C4-2B (cell line): Measurements from ENCODE around the gene PIH1D1.

Experiments used
- CTCF ChIP-seq: fragments of 450-650 bp; conservative IDR thresholded peaks from 2 replicates; pipeline ENCODE4 v1.5.1; 2017; ENCODE audit warnings: mild to moderate bottlenecking
- ZFX ChIP-seq: fragments of 450-650 bp; IDR thresholded peaks from 2 replicates; pipeline ENCODE4 v1.6.1; 2017

DNA sequence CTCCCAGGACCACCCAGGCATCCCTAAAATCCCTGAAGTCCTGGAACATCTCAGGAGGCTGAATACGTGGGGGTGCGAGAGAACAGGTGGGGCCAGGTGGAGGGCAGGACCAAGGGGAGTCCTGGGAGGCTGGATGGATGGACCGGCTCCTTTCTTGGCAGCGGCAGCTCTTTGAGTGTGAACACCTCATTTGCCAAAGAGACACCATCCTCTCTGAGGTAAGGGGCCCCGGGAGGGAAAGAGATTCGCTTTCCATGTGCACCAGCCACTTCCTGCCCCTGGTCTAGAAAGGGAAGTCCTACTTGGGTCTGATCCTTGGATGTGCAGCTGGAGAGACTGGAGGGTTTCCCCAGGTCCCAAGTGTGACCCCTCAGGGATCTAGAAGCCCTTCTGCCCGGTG is 44.5 kb downstream of the PIH1D1 start:
- no peak for TF ChIP-seq CTCF
- no peak for TF ChIP-seq ZFX
